HG02588 (cell line): Measurements from ENCODE around the gene RAB11FIP2.

Experiments
- ATAC-seq: cut with Tn5 transposase; IDR thresholded peaks from one replicate; pipeline ENCODE4 v1.9.1; 2021; ENCODE audit warnings: mild to moderate bottlenecking, moderate library complexity; ENCODE audit not compliant: unreplicated experiment

Gene RAB11FIP2

DNA sequence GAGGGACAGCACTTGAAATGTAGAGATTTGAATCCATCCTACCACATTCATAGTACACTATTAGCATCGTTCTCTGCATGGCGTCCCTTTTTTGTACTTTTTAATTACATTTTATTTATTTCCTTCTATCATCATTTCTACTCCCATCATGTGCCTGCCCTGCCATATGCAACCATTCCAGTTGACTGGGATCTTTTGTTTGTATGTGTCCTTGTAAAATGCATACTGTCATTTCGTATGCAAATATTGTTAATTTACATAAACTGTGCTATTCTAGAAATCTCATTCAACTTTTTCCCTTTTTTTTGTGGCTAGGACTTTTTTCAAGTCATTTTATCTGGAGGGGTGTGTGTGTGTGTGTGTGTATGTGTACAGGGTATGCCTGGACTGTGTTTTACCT lies 57.9 kb downstream of the RAB11FIP2 start:
- ATAC-seq: no peak

DNA sequence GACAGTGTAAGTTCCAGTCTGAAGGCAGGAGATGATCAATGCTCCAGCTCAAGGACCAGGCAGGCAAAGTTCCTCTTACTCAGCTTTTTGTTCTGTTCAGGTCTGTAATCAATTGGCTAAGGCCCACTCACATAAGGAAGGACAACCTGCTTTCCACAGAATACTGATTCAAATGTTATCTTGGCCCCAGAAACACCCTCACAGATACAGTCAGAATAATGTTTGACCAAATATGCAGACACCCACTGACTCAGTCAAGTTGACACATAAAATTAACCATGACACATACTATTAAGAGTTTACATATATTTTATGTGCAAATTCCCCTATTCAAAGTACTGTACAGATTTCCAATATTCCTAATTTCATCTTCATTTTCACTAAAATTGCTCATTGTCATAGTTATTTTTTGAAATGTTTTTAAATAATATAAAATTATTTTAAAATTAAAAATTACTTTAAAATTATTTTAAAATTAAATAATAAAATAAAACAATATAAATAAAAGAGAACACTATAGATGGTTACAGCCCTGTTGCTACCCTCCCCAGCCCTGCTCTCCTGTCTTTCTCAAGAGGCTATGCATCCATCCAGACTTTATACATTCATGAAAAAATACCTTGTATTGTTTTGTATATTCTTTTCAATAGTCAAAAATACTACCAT lies 59.4 kb downstream of the RAB11FIP2 start:
- ATAC-seq: no peak

DNA sequence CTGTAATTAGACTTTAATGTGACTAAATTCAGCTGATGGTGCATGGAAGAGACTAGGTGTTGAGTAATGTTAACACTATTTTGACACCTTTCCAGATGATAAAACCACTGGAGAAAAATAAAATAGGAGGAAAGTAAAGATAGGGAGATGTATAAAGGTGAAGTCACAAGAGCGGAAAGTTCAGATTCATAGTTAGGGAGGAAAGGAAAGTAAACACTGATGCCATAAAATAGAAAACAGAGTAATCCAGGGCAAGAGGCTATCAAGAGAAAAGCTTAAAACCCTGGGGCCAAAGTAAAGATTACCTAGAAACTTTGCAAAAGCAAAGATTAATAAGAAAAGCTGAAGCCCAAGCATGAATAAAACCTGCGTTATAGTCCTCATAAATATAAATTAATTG lies 62.8 kb downstream of the RAB11FIP2 start:
- ATAC-seq: no peak

DNA sequence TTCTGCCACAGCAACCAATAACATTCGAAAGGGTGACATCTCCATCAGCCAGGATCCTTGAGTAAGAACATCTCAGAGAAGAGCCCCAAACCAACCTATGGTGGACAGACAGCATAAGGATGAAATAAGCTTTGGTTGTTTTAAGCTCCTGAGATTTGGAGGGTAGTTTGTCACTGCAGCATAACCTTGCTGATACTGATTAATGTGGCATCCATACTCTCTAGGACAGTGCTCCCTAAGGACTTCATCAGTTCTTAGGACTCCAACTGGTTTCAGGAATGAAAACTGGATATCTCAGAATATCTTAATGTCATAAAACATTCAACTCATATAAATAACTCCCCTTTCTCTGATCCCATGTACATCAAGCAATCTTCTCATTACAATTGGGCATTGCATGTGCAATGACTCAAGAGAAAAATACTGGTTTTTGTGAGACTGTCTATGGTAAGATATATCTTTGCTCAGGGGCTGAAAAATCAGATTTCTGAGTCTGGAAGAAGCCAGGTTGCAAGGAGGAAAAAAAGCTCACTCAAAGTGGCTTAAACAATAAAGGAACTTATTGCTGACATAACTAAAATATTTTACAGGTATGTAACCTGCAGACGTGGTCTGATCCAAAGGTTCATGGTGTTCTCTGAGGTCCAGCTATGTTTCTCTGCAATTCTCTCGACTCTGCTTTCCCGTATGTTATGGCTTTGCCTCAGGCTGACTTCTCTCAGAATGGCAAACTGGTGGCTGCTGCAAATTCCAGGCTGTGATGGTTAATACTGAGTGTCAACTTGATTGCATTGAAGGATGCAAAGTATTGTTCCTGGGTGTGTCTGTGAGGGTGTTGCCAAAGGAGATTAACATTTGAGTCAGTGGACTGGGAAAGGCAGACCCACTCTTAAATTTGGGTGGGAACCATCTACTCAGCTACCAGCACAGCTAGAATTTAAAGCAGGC lies 65.7 kb downstream of the RAB11FIP2 start:
- ATAC-seq: no peak

DNA sequence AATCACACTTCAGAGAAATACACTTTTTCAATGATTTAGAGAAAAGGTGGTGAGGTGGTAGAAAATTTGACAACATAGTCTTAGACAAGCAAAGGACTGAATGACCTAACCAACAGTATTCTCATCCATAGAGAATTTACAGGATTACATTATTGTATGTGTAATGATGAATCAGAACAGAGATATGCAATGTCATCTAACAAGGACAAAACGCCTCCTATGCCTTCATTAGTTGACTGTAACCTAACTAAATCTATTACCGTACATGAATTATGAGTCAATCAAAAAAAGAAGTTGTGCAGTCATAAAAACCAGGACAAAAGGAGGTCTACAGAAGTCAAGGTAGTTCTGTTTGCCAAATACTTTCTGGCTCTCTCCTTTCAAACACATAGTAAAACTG lies 66.5 kb downstream of the RAB11FIP2 start:
- no peak for ATAC-seq

DNA sequence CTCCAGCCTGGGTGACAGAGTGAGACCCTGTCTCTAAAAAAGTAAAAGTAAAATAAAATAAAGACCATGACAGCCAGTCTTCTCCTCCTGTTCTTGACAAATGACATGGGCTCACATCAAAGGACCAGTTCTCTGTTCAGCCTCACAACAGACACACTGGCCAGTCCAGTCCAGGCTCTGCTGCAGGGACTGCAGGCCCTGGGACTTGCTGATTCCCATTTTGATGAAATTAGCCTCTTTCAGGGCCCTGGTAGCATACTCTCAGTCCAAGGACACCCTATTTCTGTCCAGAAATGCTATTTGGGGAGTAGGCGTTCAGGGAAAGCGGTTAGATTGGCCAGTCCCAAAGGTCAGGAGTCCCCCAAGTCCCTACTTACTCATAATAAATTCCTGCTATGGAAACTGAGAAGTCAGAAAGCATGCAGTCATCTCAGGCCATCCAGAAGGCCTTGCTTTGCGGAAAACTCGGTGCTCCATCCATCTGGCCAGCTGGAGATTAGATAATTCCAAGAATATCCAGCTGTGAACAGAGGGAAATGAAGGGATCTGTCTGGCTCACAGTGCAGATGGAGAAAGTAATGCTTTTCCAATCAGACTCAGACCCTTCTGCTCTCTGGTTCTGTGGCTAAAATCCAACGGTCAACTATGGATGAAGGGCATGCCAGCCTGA lies 74.4 kb downstream of the RAB11FIP2 start:
- ATAC-seq: no peak

DNA sequence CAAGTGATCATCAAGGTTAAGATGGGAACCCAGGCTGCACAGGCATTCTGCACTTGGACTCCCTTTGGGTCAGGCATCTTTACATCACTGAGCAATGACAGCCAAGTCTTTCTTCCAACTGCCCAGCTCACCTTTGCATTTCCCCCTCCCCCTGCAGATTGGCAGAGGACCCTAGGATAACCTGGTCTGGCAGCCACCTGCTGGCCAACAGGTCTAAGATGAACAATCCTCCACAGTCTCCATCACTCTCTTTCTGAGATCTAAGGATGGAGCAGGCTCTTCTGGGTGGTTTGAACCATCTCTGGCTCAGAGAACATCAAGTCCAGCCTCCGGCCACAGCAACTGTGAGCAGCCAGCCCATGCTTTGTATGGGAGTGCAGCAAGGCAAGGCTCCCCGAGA lies 75.8 kb downstream of the RAB11FIP2 start:
- ATAC-seq: no peak

DNA sequence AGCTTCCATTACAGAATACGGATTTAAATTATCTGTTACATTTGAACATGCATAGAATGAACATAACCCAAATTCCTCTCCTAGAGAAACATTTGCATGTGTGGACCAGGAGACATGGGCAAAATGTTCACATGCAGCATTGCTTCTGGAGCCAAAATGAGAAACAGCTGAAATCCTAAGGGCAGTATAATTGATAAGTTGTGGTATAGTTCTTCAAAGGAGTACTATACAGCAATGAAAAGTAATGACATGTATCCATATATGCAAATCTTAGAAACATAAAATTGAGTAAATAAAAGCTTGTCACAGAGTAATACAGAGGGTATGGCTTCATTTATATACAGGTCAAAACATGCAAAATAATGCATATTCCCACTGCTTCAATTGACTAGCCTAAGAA lies 77.1 kb downstream of the RAB11FIP2 start:
- no peak for ATAC-seq

DNA sequence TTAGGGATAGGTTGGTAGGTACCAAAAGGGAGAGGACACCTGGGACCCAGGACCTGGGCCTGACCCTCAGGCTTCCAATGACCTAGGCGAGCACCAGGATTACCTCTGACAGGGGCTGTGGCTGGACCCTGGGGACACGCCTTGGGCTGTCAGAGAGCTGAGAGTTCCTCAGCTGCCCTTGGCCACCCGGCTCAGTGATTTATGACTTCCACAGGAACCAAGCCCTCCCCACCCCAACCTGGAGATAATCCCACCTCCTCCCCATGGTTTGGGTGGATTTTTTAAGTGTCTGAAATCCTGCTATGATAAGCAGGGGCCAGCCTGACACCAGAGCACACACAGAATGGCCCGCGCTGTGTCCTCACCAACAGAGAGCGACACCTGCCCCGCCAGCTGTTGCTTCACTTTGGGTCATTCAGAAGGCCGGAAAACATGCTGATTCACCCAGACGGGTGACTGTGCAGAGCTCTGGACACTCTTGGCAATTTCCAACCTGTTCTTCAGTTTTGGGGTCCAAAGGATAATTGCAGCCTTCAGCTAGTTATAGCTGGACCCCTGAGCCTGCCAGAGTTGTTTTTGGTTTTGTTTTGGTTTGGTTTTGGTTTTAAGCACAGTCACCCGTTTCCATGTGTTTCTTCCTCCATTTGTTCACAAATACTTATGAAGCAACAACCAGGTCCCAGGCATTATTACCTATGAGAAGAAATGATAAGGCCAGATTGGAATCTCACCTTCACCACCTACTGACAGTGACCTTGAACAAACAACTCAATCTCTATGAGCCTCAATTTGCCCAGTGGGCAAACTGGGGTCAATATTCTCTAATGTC lies 78.2 kb downstream of the RAB11FIP2 start:
- no peak for ATAC-seq

DNA sequence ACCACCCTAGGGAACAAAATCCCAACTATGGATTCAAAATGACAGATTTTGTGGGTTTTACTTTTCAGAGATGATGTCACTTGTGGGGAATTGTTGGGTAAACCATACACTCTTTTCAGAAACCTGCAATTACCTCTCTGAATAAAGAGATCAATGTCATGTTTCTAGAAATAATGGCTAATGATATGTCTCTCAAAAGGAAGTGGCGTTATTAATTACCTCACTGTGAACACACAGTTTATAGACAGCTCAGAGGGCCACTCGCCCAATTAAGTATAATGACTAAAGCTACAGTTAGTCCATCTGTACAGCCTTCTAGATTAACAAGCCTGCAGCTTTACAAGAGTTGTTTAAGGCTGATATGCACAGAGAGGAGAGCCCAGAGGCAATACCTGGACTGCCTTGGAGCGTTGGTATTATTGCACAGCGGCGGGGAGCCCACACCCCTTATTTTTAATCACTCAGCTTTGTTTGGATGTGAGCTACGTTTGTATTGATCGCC lies 79.5 kb downstream of the RAB11FIP2 start:
- ATAC-seq: no peak

DNA sequence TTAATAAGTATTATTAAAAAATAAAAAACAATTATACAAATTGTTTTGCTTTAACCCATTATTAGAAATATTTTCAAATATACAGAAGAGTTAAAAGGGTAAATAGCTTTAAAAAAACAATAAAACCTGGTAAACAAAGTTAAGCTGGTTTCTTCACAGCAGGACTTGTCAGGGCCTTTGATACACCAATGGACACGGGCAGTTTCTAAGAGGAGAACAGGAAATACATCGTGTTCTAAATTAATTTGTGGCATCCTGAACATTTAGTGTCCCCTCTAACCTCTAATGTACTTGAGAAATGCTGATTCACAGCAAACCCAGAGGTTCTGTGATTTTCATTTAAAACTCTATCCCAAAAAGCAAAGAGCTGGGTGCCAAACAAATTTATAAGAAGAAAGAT lies 80.8 kb downstream of the RAB11FIP2 start:
- no peak for ATAC-seq

DNA sequence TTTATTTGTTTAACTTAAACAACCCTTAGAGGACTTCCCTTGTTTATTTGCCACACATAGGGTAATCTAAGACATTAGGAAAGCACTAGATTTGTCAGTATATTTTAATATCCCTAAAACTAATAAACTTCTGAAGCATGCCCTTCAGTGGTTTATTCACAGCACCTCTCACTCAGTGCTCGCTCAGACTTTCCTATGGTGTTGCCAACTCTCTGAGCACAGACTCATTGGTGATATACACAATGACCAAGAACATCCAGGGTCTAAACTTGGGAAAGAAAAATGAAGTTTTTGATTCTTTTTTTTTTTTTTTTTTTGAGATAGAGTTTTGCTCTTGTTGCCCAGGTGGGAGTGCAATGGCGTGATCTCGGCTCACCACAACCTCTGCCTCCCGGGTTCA lies 82.2 kb downstream of the RAB11FIP2 start:
- no peak for ATAC-seq

DNA sequence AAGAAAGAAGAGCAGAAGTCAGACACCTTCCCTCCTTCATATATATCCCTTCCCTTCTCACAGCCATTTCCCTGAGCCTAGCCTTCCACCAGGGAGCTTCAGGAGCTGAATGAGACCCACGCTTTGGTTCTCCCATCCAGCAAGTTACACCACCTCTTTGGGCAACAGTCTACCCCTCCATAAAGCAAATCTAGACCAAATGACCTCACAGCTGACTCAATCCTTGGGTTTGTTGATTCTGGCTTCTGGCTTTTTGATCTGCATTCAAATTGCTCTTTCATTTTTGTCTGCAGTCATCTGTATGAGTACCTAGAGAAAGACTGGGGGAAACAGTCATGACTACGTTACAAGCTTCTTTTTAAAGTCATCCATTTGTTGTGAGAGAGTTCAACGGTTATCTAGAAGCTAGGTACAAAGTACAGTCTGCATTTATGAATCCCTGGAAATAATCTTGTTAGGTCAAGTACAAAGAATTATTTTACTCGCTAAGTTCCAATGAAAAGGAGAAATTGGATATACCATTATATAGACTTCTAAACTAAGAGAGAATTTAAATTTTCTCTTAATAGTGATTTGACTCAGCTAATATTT lies 86.3 kb downstream of the RAB11FIP2 start:
- no peak for ATAC-seq

DNA sequence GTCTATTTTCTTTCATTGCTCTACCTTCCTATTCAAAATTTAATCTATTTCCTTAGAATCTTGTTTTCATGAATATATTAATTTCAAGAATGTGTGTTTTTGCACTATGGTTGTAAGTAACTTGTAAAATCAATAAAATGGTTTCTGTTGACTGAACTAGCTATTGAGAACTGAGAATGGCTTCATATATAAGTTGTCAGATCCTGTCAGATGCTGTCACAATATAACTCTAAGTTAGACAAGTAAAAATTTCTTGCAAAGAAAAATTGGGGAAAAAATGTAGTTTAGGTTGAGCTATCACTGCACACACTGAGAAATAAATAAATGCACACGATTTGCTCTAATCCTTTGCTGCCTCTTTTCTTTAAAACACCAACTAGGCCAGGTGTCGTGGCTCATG lies 89.8 kb downstream of the RAB11FIP2 start:
- ATAC-seq: no peak

DNA sequence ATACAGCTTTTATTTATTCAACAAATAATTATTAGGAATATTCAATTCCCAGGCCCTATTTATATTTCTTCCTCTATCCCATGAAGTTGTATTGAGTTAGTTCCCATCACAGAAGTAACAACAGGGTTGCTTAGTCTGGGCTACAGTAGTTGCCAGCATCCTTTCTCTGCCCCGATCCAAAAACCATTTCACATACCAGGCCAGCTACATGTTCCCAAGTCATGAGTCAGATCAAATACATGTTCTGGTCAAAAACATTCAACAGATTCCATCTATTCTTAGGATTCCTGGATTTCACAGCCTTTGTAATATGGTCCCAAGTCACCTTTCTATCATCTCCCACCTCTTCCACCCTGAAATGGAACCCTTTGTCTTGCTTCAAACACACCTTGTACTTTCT lies 91.6 kb downstream of the RAB11FIP2 start:
- no peak for ATAC-seq
